Glutamatergic neuron (in vitro differentiated cells): Measurements from ENCODE around the gene RAB11FIP3. TPM values are rescaled to one million over a fixed set of nuclear protein-coding genes. Genes with fewer than 3 reads are reported as not detected.

Experiments
- DNase-seq: peaks from one replicate; pipeline ENCODE4 v3.0.0; 2022
- H3K27ac Mint-ChIP-seq: one replicate; pipeline ENCODE4 v1.8.0; 2020; ENCODE audit warnings: mild to moderate bottlenecking, mixed read lengths, inconsistent platforms; ENCODE audit not compliant: unreplicated experiment
- H3K27me3 Mint-ChIP-seq: one replicate; pipeline ENCODE4 v1.8.0; 2020; ENCODE audit warnings: mild to moderate bottlenecking, moderate library complexity, mixed read lengths, inconsistent platforms; ENCODE audit not compliant: unreplicated experiment
- H3K36me3 Mint-ChIP-seq: one replicate; pipeline ENCODE4 v1.8.0; 2020; ENCODE audit warnings: mild to moderate bottlenecking, mixed read lengths, inconsistent platforms; ENCODE audit not compliant: unreplicated experiment
- H3K4me1 Mint-ChIP-seq: one replicate; pipeline ENCODE4 v1.8.0; 2020; ENCODE audit warnings: mild to moderate bottlenecking, low read depth, mixed read lengths, inconsistent platforms; ENCODE audit not compliant: unreplicated experiment
- H3K4me3 Mint-ChIP-seq: one replicate; pipeline ENCODE4 v1.8.0; 2020; ENCODE audit warnings: mild to moderate bottlenecking, mixed read lengths, inconsistent platforms; ENCODE audit not compliant: unreplicated experiment
- H3K9me3 Mint-ChIP-seq: one replicate; pipeline ENCODE4 v1.8.0; 2020; ENCODE audit warnings: mild to moderate bottlenecking, moderate library complexity, mixed read lengths, inconsistent platforms; ENCODE audit not compliant: unreplicated experiment
- total RNA-seq: library from RNA; stranded (reverse); fragmentation: NEBNext Ultra II Directional; extraction: Animal tissue kit (Norgen Biotek cat#: 25700); gene quantifications from one replicate; pipeline ENCODE4 v1.2.1, GENCODE V29; 2021; ENCODE audit not compliant: unreplicated experiment
- TF ChIP-seq, protein P1 (sequence below): fragments of 200-600 bp; sonication (generic); IDR thresholded peaks from one replicate; pipeline ENCODE4 v1.5.0; 2021; ENCODE audit not compliant: partially characterized antibody, unreplicated experiment

Gene RAB11FIP3
- total RNA-seq, 1 donor from 2014 or later: 103 TPM

- no peak overlapping the region for H3K4me3 Mint-ChIP-seq
- TF ChIP-seq, protein P1, sequence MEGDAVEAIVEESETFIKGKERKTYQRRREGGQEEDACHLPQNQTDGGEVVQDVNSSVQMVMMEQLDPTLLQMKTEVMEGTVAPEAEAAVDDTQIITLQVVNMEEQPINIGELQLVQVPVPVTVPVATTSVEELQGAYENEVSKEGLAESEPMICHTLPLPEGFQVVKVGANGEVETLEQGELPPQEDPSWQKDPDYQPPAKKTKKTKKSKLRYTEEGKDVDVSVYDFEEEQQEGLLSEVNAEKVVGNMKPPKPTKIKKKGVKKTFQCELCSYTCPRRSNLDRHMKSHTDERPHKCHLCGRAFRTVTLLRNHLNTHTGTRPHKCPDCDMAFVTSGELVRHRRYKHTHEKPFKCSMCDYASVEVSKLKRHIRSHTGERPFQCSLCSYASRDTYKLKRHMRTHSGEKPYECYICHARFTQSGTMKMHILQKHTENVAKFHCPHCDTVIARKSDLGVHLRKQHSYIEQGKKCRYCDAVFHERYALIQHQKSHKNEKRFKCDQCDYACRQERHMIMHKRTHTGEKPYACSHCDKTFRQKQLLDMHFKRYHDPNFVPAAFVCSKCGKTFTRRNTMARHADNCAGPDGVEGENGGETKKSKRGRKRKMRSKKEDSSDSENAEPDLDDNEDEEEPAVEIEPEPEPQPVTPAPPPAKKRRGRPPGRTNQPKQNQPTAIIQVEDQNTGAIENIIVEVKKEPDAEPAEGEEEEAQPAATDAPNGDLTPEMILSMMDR: no peak
- H3K9me3 Mint-ChIP-seq: peaks cover 6% of the 10 kb centered on the region
- DNase-seq: no peak
- no peak overlapping the region for H3K27ac Mint-ChIP-seq
- H3K4me1 Mint-ChIP-seq: peaks cover 5% of the 10 kb centered on the region
- peaks cover 6% of the 10 kb centered on the region for H3K27me3 Mint-ChIP-seq
- no peaks in the 10 kb centered on the region for H3K36me3 Mint-ChIP-seq
These were observed 134.2 kb downstream of the RAB11FIP3 start for GRCh38 chr16:559411-560203.

DNA sequence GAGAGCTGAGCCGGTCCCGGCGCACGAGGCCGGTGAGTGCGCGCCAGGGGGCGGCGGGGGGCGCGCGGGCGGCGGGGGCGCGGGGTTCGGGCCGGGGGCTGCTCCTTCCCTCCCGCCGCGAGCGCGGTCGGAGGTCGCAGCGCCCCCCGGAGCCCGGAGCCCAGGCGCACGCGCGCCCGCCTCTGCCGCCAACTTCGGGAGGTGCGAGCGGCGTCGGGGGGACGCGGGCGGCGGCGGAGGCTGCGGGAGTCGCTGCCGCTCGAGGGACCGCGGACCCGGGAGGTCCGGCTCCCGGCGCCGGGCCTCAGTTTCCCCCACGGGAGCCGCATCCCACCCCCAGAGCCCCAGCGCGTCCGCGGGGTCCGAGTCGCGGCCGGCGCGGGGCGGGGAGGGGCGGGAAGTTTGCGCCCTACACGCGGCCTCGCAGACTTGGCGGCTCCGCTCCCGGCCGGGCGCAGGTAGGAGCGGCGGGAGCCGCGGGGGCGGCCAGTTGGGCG is 134.8 kb downstream of the RAB11FIP3 start, which contains the start of gene PRR35:
TSS of gene PRR35 (plus strand) at position 191 of the 497 bp plus-strand sequence. CDS start 2,901 bp downstream, outside the sequence.
- Mint-ChIP-seq H3K4me3 (no peak within 1 kb of the TSS), H3K4me1 (peaks cover 6% of the 10 kb centered on the region), H3K27me3 (peaks cover 6% of the 10 kb centered on the region), H3K9me3 (peaks cover 6% of the 10 kb centered on the region), H3K27ac (no peak within 1 kb of the TSS), H3K36me3 (no peaks in the 10 kb centered on the region)
- no peak for DNase-seq
- TF ChIP-seq, protein P1: no peak

- TF ChIP-seq, protein P1: no peak
- Mint-ChIP-seq H3K4me1 (peaks cover 6% of the 10 kb centered on the region), H3K9me3 (peaks cover 6% of the 10 kb centered on the region), H3K27me3 (peaks cover 6% of the 10 kb centered on the region), H3K36me3 (no peaks in the 10 kb centered on the region), H3K4me3 (no peak overlapping the region), H3K27ac (no peak overlapping the region)
- DNase-seq: no peak
These were observed 135.4 kb downstream of the RAB11FIP3 start for GRCh38 chr16:560701-561412.

DNA sequence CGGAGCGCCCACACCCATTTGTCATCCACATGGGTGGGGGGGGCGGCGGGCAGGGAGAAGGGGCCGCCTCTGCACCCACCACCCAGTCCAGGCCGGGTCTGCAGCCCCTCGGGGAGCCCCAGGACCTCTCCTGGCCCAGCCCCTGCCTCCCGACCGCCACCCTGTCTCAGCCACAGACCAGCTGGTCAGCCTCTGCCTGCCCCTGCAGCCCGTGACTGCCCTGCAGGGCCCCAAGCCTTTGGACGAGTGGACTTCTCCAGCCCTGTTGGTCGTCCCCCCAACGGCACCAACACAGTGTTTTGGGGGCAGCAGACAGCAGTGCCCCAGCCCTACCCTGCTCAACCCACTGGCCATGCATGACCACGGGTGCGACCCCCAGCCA is 136.0 kb downstream of the RAB11FIP3 start:
- TF ChIP-seq, protein P1: no peak
- Mint-ChIP-seq H3K4me3 (no peak overlapping the region), H3K4me1 (peaks cover 6% of the 10 kb centered on the region), H3K9me3 (peaks cover 6% of the 10 kb centered on the region), H3K27me3 (peaks cover 6% of the 10 kb centered on the region), H3K27ac (no peak overlapping the region), H3K36me3 (no peaks in the 10 kb centered on the region)
- no peak for DNase-seq
